Measurements from ENCODE around the gene ATAD3C.

DNA sequence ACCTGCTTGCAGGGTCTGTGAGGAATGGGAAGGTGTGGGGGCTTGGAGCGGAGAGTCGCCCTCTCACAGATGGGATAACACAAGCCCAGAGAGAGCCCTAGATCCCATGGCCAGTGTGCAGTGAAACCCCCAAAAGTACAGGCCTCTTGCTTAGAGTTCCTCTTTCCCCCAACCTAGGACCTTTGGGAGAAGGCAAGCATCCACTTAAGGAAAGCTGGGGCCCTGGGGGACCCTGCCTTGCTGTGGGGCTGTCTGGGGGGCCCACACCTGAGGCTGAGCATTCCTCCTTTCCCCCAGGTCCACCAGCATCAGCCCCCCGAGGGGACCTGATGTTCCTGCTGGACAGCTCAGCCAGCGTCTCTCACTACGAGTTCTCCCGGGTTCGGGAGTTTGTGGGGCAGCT lies 12.9 kb upstream of the ATAD3C start:
- TF ChIP-seq, protein P1, sequence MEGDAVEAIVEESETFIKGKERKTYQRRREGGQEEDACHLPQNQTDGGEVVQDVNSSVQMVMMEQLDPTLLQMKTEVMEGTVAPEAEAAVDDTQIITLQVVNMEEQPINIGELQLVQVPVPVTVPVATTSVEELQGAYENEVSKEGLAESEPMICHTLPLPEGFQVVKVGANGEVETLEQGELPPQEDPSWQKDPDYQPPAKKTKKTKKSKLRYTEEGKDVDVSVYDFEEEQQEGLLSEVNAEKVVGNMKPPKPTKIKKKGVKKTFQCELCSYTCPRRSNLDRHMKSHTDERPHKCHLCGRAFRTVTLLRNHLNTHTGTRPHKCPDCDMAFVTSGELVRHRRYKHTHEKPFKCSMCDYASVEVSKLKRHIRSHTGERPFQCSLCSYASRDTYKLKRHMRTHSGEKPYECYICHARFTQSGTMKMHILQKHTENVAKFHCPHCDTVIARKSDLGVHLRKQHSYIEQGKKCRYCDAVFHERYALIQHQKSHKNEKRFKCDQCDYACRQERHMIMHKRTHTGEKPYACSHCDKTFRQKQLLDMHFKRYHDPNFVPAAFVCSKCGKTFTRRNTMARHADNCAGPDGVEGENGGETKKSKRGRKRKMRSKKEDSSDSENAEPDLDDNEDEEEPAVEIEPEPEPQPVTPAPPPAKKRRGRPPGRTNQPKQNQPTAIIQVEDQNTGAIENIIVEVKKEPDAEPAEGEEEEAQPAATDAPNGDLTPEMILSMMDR (IDR thresholded peaks at IDR 0.05), result no peak
- TF ChIP-seq EP300 (IDR thresholded peaks at IDR 0.05) (no peak), POLR2A (IDR thresholded peaks at IDR 0.05) (no peak)
